ENCODE results near the gene KIAA1549. TPM values are rescaled to one million over a fixed set of nuclear protein-coding genes. Genes with fewer than 3 reads are reported as not detected.

Gene KIAA1549
- polyA plus RNA-seq, 1 donor (not counting 4 experiments of a cell fraction or from before 2014, with no cell fraction given): 1.1 TPM

DNA sequence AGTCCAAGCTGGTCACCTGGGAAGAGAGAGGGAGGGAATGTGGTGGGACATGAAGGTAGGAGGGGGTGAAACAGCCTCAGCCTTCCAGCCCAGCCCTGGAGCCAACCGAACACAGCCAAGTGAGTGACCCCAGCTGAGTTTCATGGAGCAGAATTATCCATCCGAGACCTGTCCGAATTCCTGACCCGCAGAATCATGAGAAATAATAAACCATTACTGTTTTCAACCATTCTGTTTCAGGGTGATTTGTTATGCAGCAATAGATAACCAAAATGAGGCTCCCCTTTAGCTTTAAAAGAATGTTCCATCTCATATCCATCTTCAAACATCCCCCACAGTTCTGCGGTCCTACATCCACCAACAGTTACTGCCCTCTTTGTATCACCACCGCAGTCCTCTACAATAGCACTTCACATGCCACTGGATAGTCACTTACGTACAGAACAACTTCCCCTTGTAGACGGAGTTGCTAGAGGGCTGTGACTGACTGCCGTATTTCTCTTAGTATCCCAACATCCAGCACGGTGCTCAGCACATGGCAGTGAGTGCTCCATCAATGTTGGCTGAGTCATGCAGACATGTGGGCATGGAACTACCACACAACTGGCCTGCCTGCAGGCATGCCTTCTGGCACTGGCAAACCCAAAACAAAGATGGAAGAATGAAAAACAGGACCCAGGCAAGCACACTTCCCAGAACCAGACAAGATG, 18.5 kb downstream of the KIAA1549 start:
- no peak overlapping the region for H2AFZ ChIP-seq (ENCODE audit: control insufficient read depth, low read length)
- no peak for FAIRE-seq

DNA sequence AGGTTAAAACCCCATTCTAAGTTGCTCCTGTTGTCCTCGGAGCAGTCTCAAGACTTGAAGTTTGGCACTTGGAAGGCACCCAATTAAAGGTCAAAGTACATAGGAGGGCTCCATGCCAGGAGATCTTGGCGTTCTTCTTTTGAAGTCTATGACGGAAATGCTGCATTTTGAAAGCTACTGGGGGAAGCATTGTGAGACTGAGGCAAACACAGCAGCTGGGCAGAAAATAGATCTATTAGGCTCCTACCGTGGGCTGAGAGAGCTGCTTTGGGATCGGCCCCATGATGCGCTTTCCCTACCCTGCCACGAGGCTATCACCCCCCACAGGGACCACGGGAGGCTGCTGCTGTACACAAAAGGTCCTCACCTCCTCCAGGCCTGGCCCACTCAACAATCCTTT, 20.0 kb downstream of the KIAA1549 start:
- Histone ChIP-seq H3K4me2 (ENCODE audit: control insufficient read depth, extremely low read depth, insufficient read depth, low read depth, low read length) (no peak overlapping the region), H2AFZ (ENCODE audit: control insufficient read depth, low read length) (no peak overlapping the region), H3K27me3 (ENCODE audit: control insufficient read depth, extremely low read depth, insufficient read depth, low read length) (no peaks in the 10 kb centered on the region), H3K36me3 (ENCODE audit: control insufficient read depth in 2 of 2, extremely low read depth in 1 of 2, insufficient read depth in 2 of 2, low read length in 2 of 2) (no peaks in the 10 kb centered on the region), H3K9me1 (ENCODE audit: control insufficient read depth, extremely low read depth, insufficient read depth, low read length) (no peaks in the 10 kb centered on the region), H3K9ac (ENCODE audit: control insufficient read depth, extremely low read depth, insufficient read depth, low read length) (no peak overlapping the region), H3K9me3 (ENCODE audit: control insufficient read depth, low read depth, low read length) (no peaks in the 10 kb centered on the region), H3K27ac (ENCODE audit: control insufficient read depth, insufficient read depth, low read length) (no peak overlapping the region), H4K20me1 (ENCODE audit: control insufficient read depth, extremely low read depth, insufficient read depth, low read length) (no peaks in the 10 kb centered on the region), H3K4me3 (ENCODE audit: control insufficient read depth in 2 of 3, extremely low read depth in 1 of 3, insufficient read depth in 2 of 3, low read depth in 1 of 3, low read length in 3 of 3) (no peak overlapping the region), H3K79me2 (ENCODE audit: control insufficient read depth, insufficient read depth, low read length) (no peaks in the 10 kb centered on the region), H3K4me1 (ENCODE audit: control insufficient read depth, extremely low read depth, insufficient read depth, low read length) (peaks cover 3% of the 10 kb centered on the region)
- dilution Hi-C loops (cut with MboI; ENCODE audit: extremely low pct_ligation_motif_present, low sequenced_read_pairs): no loop called here
- TF ChIP-seq EZH2 (IDR thresholded peaks at IDR 0.05; ENCODE audit: low read length): no peak
- TF ChIP-seq, protein P1, sequence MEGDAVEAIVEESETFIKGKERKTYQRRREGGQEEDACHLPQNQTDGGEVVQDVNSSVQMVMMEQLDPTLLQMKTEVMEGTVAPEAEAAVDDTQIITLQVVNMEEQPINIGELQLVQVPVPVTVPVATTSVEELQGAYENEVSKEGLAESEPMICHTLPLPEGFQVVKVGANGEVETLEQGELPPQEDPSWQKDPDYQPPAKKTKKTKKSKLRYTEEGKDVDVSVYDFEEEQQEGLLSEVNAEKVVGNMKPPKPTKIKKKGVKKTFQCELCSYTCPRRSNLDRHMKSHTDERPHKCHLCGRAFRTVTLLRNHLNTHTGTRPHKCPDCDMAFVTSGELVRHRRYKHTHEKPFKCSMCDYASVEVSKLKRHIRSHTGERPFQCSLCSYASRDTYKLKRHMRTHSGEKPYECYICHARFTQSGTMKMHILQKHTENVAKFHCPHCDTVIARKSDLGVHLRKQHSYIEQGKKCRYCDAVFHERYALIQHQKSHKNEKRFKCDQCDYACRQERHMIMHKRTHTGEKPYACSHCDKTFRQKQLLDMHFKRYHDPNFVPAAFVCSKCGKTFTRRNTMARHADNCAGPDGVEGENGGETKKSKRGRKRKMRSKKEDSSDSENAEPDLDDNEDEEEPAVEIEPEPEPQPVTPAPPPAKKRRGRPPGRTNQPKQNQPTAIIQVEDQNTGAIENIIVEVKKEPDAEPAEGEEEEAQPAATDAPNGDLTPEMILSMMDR (optimal IDR thresholded peaks at IDR 0.05 in 1 of 3, IDR thresholded peaks at IDR 0.05 in 1 of 3, conservative IDR thresholded peaks at IDR 0.05 in 1 of 3; ENCODE audit: extremely low read depth in 1 of 3, insufficient read depth in 2 of 3, low read length in 3 of 3): no peak
- DNase-seq (ENCODE audit: low read depth, low spot score) (no peak), FAIRE-seq (no peak)

More for the DNA sequence above, 18.5 kb downstream of the KIAA1549 start:
- Histone ChIP-seq H3K9ac (ENCODE audit: control insufficient read depth, extremely low read depth, insufficient read depth, low read length) (no peak overlapping the region), H3K9me1 (ENCODE audit: control insufficient read depth, extremely low read depth, insufficient read depth, low read length) (no peaks in the 10 kb centered on the region), H3K4me1 (ENCODE audit: control insufficient read depth, extremely low read depth, insufficient read depth, low read length) (peaks cover 3% of the 10 kb centered on the region), H3K4me3 (ENCODE audit: control insufficient read depth in 2 of 3, extremely low read depth in 1 of 3, insufficient read depth in 2 of 3, low read depth in 1 of 3, low read length in 3 of 3) (no peak overlapping the region), H3K4me2 (ENCODE audit: control insufficient read depth, extremely low read depth, insufficient read depth, low read depth, low read length) (no peak overlapping the region), H3K9me3 (ENCODE audit: control insufficient read depth, low read depth, low read length) (no peaks in the 10 kb centered on the region), H3K36me3 (ENCODE audit: control insufficient read depth in 2 of 2, extremely low read depth in 1 of 2, insufficient read depth in 2 of 2, low read length in 2 of 2) (no peaks in the 10 kb centered on the region), H3K27me3 (ENCODE audit: control insufficient read depth, extremely low read depth, insufficient read depth, low read length) (no peaks in the 10 kb centered on the region), H4K20me1 (ENCODE audit: control insufficient read depth, extremely low read depth, insufficient read depth, low read length) (no peaks in the 10 kb centered on the region), H3K27ac (ENCODE audit: control insufficient read depth, insufficient read depth, low read length) (no peak overlapping the region), H3K79me2 (ENCODE audit: control insufficient read depth, insufficient read depth, low read length) (no peaks in the 10 kb centered on the region)
- dilution Hi-C loops (cut with MboI; ENCODE audit: extremely low pct_ligation_motif_present, low sequenced_read_pairs): no loop called here
- TF ChIP-seq EZH2 (IDR thresholded peaks at IDR 0.05; ENCODE audit: low read length): no peak
- TF ChIP-seq, protein P1 (optimal IDR thresholded peaks at IDR 0.05 in 1 of 3, IDR thresholded peaks at IDR 0.05 in 1 of 3, conservative IDR thresholded peaks at IDR 0.05 in 1 of 3; ENCODE audit: extremely low read depth in 1 of 3, insufficient read depth in 2 of 3, low read length in 3 of 3): no peak
- DNase-seq (ENCODE audit: low read depth, low spot score): no peak

Measured in keratinocyte (primary cell).